ENCODE results near the gene MAP3K4. TPM values are rescaled to one million over a fixed set of nuclear protein-coding genes. Genes with fewer than 3 reads are reported as not detected.
"Not testable (repeated sequence)": the region's sequence is repeated elsewhere in the genome, so short reads cannot be mapped to it uniquely, and the experiment has no call there.

MAP3K4 gene
- polyA plus RNA-seq, 3 donors: 3.2 to 12.3 (median 3.5) TPM

DNA sequence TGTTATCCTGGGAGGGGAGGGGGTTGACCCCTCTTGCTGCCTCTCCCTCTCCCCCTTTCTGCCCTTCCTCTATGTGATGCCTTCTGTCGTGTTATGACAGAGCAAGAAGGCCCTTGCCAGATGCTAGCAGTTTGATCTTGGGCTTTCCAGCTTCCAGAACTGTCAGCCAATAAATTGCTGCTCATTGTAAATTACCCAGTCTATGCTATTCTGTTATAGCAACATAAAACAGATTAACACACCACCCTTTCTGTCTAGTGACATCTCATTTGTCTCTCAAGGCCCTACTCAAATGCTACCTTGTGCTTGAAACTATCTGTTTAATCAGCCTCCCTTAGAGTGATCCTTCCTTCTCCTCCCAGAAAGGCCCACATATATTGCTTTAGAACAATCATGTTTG, 16.4 kb upstream of the MAP3K4 start:
- 100% methylated on average over 1 of the region's 1 CpG for WGBS (ENCODE audit: insufficient coverage)
- Histone ChIP-seq H3K4me2 (replicated peaks; ENCODE audit: extremely low read depth, low read length, poor library complexity, severe bottlenecking) (no peak overlapping the region), H3K9me3 (replicated peaks in 1 of 2; ENCODE audit: control insufficient read depth in 1 of 2, insufficient read depth in 1 of 2, low read length in 2 of 2) (no peaks in the 10 kb centered on the region), H3K79me2 (ENCODE audit: insufficient read depth, low read length) (no peaks in the 10 kb centered on the region), H3K36me3 (replicated peaks in 1 of 2; ENCODE audit: control insufficient read depth in 1 of 2, insufficient read depth in 2 of 2, low read length in 2 of 2) (no peaks in the 10 kb centered on the region), H3K9ac (ENCODE audit: insufficient read depth, low read length, poor library complexity, severe bottlenecking) (no peak overlapping the region), H3K27ac (ENCODE audit: low read depth in 1 of 2, low read length in 2 of 2) (no peak overlapping the region), H3K4me3 (replicated peaks in 1 of 3; ENCODE audit: low read depth in 2 of 3, low read length in 3 of 3) (no peak overlapping the region), H4K20me1 (ENCODE audit: insufficient read depth, low read length) (no peaks in the 10 kb centered on the region), H3K4me1 (ENCODE audit: control insufficient read depth in 1 of 2, insufficient read depth in 2 of 2, low read length in 2 of 2) (no peaks in the 10 kb centered on the region), H3K27me3 (ENCODE audit: control insufficient read depth in 2 of 2, insufficient read depth in 2 of 2, low read length in 2 of 2) (no peaks in the 10 kb centered on the region), H2AFZ (ENCODE audit: insufficient read depth, low read depth, low read length, poor library complexity, severe bottlenecking) (no peak overlapping the region)
- H3K27ac Mint-ChIP-seq: no peak overlapping the region
- intact Hi-C loops (cut with micrococcal nuclease): no loop called here
- H3K9me3 Mint-ChIP-seq: peaks cover 0 to 5% (median 2%) of the 10 kb centered on the region in 7 donors
- TF ChIP-seq, protein P1, sequence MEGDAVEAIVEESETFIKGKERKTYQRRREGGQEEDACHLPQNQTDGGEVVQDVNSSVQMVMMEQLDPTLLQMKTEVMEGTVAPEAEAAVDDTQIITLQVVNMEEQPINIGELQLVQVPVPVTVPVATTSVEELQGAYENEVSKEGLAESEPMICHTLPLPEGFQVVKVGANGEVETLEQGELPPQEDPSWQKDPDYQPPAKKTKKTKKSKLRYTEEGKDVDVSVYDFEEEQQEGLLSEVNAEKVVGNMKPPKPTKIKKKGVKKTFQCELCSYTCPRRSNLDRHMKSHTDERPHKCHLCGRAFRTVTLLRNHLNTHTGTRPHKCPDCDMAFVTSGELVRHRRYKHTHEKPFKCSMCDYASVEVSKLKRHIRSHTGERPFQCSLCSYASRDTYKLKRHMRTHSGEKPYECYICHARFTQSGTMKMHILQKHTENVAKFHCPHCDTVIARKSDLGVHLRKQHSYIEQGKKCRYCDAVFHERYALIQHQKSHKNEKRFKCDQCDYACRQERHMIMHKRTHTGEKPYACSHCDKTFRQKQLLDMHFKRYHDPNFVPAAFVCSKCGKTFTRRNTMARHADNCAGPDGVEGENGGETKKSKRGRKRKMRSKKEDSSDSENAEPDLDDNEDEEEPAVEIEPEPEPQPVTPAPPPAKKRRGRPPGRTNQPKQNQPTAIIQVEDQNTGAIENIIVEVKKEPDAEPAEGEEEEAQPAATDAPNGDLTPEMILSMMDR (IDR thresholded peaks at IDR 0.05): no peak
- no peaks in the 10 kb centered on the region for H3K36me3 Mint-ChIP-seq
- peaks cover 6 to 10% (median 7%) of the 10 kb centered on the region in 3 donors for H3K27me3 Mint-ChIP-seq (ENCODE audit: low read depth in 3 of 3)
- H3K4me1 Mint-ChIP-seq: no peaks in the 10 kb centered on the region
- no peak for DNase-seq
- no peak overlapping the region for H3K4me3 Mint-ChIP-seq

DNA sequence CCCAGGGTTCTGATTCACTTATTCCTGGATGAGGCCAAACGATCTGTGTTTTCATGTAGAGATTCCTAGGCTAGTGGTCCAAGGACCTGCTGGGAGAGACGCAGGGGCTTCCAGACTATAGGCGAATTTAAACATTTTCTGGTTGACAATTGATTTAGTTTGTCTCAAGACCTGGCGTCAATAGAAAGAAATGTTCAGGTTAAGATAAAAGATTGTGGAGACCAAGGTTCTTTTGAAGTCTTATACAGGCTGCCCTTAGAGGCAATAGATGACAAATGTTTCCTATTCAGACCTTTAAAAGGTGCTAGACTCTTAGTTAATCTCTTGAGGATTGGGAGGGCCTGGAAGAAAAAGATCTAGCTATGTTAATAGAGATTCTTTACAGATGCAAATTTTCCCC, 15.6 kb upstream of the MAP3K4 start:
- H3K4me3 ChIP-seq (replicated peaks in 1 of 3; ENCODE audit: low read depth in 2 of 3, low read length in 3 of 3); H4K20me1 ChIP-seq (ENCODE audit: insufficient read depth, low read length); intact Hi-C loops (cut with micrococcal nuclease); H3K4me1 ChIP-seq (ENCODE audit: control insufficient read depth in 1 of 2, insufficient read depth in 2 of 2, low read length in 2 of 2); H3K9me3 ChIP-seq (replicated peaks in 1 of 2; ENCODE audit: control insufficient read depth in 1 of 2, insufficient read depth in 1 of 2, low read length in 2 of 2); H3K27me3 ChIP-seq (ENCODE audit: control insufficient read depth in 2 of 2, insufficient read depth in 2 of 2, low read length in 2 of 2); H3K4me3 Mint-ChIP-seq; H3K36me3 ChIP-seq (replicated peaks in 1 of 2; ENCODE audit: control insufficient read depth in 1 of 2, insufficient read depth in 2 of 2, low read length in 2 of 2); H3K9ac ChIP-seq (ENCODE audit: insufficient read depth, low read length, poor library complexity, severe bottlenecking); H3K9me3 Mint-ChIP-seq; H3K27ac Mint-ChIP-seq; H3K4me1 Mint-ChIP-seq; DNase-seq; H3K27ac ChIP-seq (ENCODE audit: low read depth in 1 of 2, low read length in 2 of 2); H3K4me2 ChIP-seq (replicated peaks; ENCODE audit: extremely low read depth, low read length, poor library complexity, severe bottlenecking); H3K36me3 Mint-ChIP-seq; H3K79me2 ChIP-seq (ENCODE audit: insufficient read depth, low read length); H2AFZ ChIP-seq (ENCODE audit: insufficient read depth, low read depth, low read length, poor library complexity, severe bottlenecking): not testable (repeated sequence)
- 100% methylated on average over 4 of the region's 4 CpGs for WGBS (ENCODE audit: insufficient coverage)
- H3K27me3 Mint-ChIP-seq (ENCODE audit: low read depth in 3 of 3): peaks cover 6 to 14% (median 7%) of the 10 kb centered on the region in 3 donors

Measured in CD14-positive monocyte (primary cell).